Aorta (tissue), 5 donors: ENCODE data around the gene ULK1. TPM values are rescaled to one million over a fixed set of nuclear protein-coding genes. Genes with fewer than 3 reads are reported as not detected.
A peak's percentile ranks its signal among the peaks of the same experiment; 100 is the strongest.
"Not testable (repeated sequence)": the region's sequence is repeated elsewhere in the genome, so short reads cannot be mapped to it uniquely, and the experiment has no call there.

Source experiments
- ATAC-seq: fragments of 200-7000 bp; cut with Tn5 transposase; one replicate; pipeline ENCODE4 v1.9.1; 2022; ENCODE audit warnings: moderate library complexity; ENCODE audit not compliant: low FRiP score
- DNase-seq, 2 donors: peaks; one replicate each; pipeline ENCODE4 v3.0.0-alpha.2; 2020
- H3K27ac ChIP-seq, 2 donors: one replicate each; pipeline ENCODE4 v1.5.1; 2013; ENCODE audit warnings: low read length in 2 of 2, mild to moderate bottlenecking in 2 of 2, moderate library complexity in 2 of 2, control low read depth in 1 of 2, inconsistent platforms in 1 of 2, low read depth in 1 of 2
- H3K27me3 ChIP-seq, 2 donors: one replicate each; pipeline ENCODE4 v1.6.1; 2013; ENCODE audit warnings: control low read depth in 1 of 2, low read length in 1 of 2, mild to moderate bottlenecking in 1 of 2, moderate library complexity in 1 of 2; ENCODE audit not compliant: insufficient read depth in 2 of 2, control insufficient read depth in 1 of 2
- H3K36me3 ChIP-seq, 2 donors: one replicate each; pipeline ENCODE4 v1.6.1; 2013; ENCODE audit warnings: control low read depth in 1 of 2, low read length in 1 of 2, mild to moderate bottlenecking in 1 of 2; ENCODE audit not compliant: insufficient read depth in 2 of 2, control insufficient read depth in 1 of 2
- H3K4me1 ChIP-seq, 2 donors: one replicate each; pipeline ENCODE4 v1.6.1; 2013; ENCODE audit warnings: low read length in 2 of 2, control low read depth in 1 of 2, mild to moderate bottlenecking in 1 of 2, moderate library complexity in 1 of 2; ENCODE audit not compliant: insufficient read depth in 2 of 2, control insufficient read depth in 1 of 2
- H3K4me3 ChIP-seq, 2 donors: one replicate each; pipeline ENCODE4 v1.5.1; 2013; ENCODE audit warnings: low read length in 2 of 2, control low read depth in 1 of 2, mild to moderate bottlenecking in 1 of 2
- H3K9me3 ChIP-seq: one replicate; pipeline ENCODE4 v1.6.1; 2013; ENCODE audit warnings: mild to moderate bottlenecking, low read length; ENCODE audit not compliant: control insufficient read depth
- WGBS, 2 donors: extraction: QIAGEN DNeasy Blood & Tissue Kit; methylation state at CpG; one replicate each; pipeline ENCODE4 v1.1.7; 2013; 5-methylcytosine and 5-hydroxymethylcytosine counted together
- intact Hi-C, 2 donors: fragments of 100-400 bp; cut with DNase I; formaldehyde crosslinking; loops; one replicate each; pipeline versions ENCODE4 v1.14.2 to v1.15.0; 2022
- polyA plus RNA-seq, 2 donors: library from polyadenylated mRNA; stranded (reverse); fragments of 200-250 nt; gene quantifications; one replicate each; pipeline ENCODE4 v1.2.3, GENCODE V29; 2013
- total RNA-seq, 2 donors: library from RNA; stranded (reverse); fragmentation: NEBNext Ultra II Directional; extraction: Animal tissue kit (Norgen Biotek cat#: 25700); gene quantifications; one replicate each; pipeline ENCODE4 v1.2.1, GENCODE V29; 2021
- donor health status: healthy with polysubstance abuse.
- donor health status: Bipolar disorder and iron deficiency.
- donor health status: DM: no; HTN: no; CAD: no.
- donor health status: DM: no; HTN: no; CAD: no.
- donor health status: DM: yes; HTN: yes; CAD: no.

The ULK1 gene
- total and polyA plus RNA-seq, 4 donors, result 6.6 to 56.5 (median 41.8) TPM

DNA sequence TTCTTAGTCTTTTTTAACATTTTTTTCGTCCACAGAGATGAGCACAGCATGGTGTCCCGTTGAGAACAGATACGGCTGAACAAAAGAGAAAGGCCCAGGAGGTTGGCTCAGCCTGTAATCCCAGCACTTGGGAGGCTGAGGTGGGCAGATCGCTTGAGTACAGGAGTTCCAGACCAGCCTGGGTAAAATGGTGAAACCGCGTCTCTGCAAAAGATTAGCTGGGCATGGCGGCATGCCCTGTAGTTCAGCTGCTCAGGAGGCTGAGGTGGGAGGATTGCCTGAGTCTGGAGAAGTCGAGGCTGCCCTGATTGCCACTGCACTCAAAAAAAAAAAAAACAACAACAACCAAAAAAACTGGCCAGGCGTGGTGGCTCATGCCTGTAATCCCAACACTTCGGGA is 49.5 kb downstream of the ULK1 start:
- H3K27me3 ChIP-seq, result no peaks in the 10 kb centered on the region
- H3K27ac ChIP-seq, result no peak overlapping the region
- intact Hi-C loops, result loop anchor here in 1 of 2 donors (10.0 kb wide), 1 partner anchor 229 kb away; the partner anchor contains the start of gene SFSWAP
- H3K4me1 ChIP-seq, result no peaks in the 10 kb centered on the region
- no peak for ATAC-seq
- WGBS, 2 donors, result 96 to 97% methylated on average over 10 of the region's 10 CpGs
- DNase-seq, result peak in 1 of 2 donors; percentile 41
- H3K4me3 ChIP-seq, result no peak overlapping the region
- H3K9me3 ChIP-seq, result no peaks in the 10 kb centered on the region
- H3K36me3 ChIP-seq, result no peaks in the 10 kb centered on the region

DNA sequence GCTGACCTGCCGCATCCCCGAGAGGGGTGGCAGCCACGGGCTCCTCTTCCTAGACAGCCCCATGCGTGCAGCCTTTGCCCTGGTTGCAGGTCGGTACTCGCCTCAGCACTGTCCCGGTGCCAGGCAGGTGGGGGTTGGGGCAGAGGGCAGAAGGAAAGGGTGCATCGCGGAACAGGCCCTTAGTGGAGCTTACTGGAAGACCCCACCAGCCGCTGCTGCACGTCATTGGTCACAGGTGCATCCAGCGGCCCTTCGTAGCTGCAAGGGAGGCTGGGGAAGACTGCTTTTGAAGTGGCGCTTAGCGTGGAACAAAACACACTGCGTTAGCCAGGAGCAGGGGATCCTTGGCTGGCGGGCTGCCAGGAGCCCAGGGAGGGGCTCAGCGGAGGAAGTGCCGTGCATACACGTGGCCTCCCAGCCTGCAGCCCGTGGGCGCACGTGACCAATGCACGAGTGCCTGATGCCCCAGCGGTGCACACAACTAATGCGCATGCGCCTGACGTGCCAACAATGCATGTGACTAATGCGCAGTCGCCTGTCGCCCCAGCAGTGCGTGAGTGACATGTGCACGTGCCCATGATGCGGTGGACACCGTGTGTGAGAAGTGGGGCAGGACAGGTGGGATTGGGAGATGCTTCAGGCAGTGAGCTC is 50.3 kb downstream of the ULK1 start:
- no peak overlapping the region for H3K4me3 ChIP-seq
- no peaks in the 10 kb centered on the region for H3K4me1 ChIP-seq
- DNase-seq, result peak in 1 of 2 donors; percentile 75
- no peak overlapping the region for H3K27ac ChIP-seq
- H3K9me3 ChIP-seq, result no peaks in the 10 kb centered on the region
- intact Hi-C loops, result loop anchor here (5.0 to 10.0 kb wide), 2 partner anchors 92 to 230 kb away; partner anchors contain the start of gene SFSWAP (in 1 of the 2)
- ATAC-seq, result no peak
- 92 to 94% methylated on average over 35 of the region's 35 CpGs for WGBS, 2 donors
- H3K27me3 ChIP-seq, result no peaks in the 10 kb centered on the region
- no peaks in the 10 kb centered on the region for H3K36me3 ChIP-seq

DNA sequence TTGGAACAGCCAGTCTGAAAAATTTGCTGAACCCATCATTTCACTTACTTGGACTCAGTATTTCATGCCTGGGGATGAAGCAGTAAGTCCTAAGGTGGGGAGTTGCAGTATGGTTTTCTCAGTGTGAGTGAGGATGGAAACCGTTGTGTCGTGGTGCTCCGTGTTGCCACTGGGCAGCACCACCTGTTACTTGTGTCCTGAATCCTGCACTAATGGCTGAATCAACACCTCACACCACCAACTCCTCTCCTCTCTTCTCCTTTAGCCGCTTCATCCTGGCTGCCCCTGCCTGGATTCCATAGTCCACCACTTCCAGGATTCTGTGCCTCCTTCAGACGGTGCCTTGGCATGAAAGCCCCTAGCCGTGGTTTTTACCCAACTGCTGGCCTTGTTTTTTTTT is 52.3 kb downstream of the ULK1 start:
- no peaks in the 10 kb centered on the region for H3K27me3 ChIP-seq
- no peaks in the 10 kb centered on the region for H3K36me3 ChIP-seq
- intact Hi-C loops, result loop anchor here (5.0 to 10.0 kb wide), 2 partner anchors 94 to 232 kb away; partner anchors contain the start of gene SFSWAP (in 1 of the 2)
- H3K4me3 ChIP-seq, result no peak overlapping the region
- H3K9me3 ChIP-seq, result no peaks in the 10 kb centered on the region
- H3K4me1 ChIP-seq, result no peaks in the 10 kb centered on the region
- ATAC-seq, result no peak
- DNase-seq, result peak in 1 of 2 donors; percentile 15
- H3K27ac ChIP-seq, result no peak overlapping the region
- 57 to 61% methylated on average over 6 of the region's 6 CpGs for WGBS, 2 donors

DNA sequence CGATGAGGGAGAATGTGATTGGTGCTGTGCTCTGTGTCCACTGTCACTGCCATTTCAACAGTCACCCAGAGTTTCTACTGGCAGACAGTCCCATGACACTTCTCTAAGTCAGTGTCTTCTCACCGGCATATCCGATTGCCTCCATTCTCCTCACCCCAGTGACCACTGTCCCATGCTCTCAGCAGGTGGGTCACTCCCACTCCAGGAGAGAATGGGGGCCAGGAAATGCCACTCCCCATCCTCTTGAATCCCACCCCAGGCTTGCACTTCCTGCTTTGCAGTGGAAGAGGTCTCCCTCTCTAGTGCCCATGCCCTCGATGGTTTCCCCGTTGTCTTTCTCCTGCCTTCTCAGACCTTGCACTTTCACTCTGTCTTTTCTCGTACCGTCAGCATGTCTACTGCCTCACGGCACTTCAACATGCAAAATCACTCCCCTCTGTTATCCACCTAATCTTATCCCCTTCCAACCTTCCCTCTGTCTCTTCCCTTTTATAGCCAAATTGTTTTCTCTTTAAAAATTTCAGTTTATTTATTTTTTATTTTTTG is 53.1 kb downstream of the ULK1 start:
- H3K9me3 ChIP-seq, result no peaks in the 10 kb centered on the region
- ATAC-seq (no peak), DNase-seq (peak in 1 of 2 donors; percentile 50)
- H3K4me3 ChIP-seq, result no peak overlapping the region
- WGBS, 2 donors, result 54 to 55% methylated on average over 8 of the region's 8 CpGs
- H3K36me3 ChIP-seq, result no peaks in the 10 kb centered on the region
- intact Hi-C loops, result loop anchor here (5.0 to 10.0 kb wide), 2 partner anchors 95 to 233 kb away; partner anchors contain the start of gene SFSWAP (in 1 of the 2)
- H3K4me1 ChIP-seq, result no peaks in the 10 kb centered on the region
- no peaks in the 10 kb centered on the region for H3K27me3 ChIP-seq
- H3K27ac ChIP-seq, result no peak overlapping the region

DNA sequence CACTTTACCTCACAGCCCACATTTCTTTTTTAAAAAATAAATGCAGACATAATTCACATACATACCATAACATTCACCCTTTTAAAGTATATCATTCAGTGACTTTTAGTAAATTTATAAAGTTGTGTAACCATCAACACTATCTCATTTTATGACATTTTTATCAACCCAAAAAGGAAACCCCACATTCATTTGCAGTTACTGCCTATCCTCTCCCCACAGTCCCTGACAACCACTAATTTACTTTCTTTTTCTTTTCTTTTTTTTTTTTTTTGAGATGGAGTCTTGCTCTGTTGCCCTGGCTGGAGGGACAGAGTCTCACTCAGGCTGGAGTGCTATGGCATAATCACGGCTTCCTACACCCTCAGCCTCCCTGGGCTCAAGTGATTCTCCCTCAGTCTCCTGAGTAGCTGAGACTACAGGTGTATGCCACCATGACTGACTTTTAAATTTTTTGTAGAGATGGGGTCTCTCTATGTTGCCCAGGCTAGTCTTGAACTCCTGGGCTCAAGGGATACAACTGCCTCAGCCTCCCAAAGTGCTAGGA is 53.8 kb downstream of the ULK1 start:
- 29 to 57% methylated on average over 1 of the region's 1 CpG for WGBS, 2 donors
- no peak overlapping the region for H3K4me3 ChIP-seq
- peak overlapping the region in 1 of 2 donors; percentile 50 for H3K27ac ChIP-seq
- ATAC-seq, result no peak
- H3K36me3 ChIP-seq, result no peaks in the 10 kb centered on the region
- no peaks in the 10 kb centered on the region for H3K4me1 ChIP-seq
- intact Hi-C loops, result loop anchor here (5.0 to 10.0 kb wide), 2 partner anchors 96 to 233 kb away; partner anchors contain the start of gene SFSWAP (in 1 of the 2)
- DNase-seq, result peak in 1 of 2 donors; percentile 4
- H3K9me3 ChIP-seq, result no peaks in the 10 kb centered on the region
- no peaks in the 10 kb centered on the region for H3K27me3 ChIP-seq

DNA sequence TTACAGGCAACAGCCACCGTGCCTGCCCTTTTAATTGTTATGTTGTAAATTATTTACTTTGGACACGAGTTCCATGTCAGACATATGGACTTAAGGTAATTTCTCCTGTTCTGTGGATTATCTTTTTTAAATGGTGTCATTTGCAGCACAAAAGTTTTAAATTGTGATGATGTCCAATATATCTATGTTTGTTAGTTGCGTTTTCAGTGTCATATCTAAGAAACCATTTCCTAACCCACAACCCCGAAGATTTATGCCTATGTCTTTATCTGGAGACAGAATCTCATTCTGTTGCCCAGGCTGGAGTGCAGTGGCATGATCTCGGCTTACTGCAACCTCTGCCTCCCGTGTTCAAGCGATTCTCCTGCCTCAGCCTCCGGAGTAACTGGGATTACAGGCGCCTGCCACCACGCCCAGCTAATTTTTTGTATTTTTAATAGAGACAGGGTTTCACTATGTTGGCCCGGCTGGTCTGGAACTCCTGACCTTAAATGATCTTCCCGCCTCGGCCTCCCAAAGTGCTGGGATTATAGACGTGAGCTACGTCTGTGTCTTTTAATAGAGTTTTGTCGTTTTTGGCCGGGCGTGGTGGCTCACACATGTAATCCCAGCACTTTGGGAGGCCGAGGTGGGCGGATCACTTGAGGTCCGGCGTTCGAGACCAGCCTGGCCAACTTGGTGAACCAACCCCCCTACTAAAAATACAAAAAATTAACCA is 54.5 kb downstream of the ULK1 start:
- ATAC-seq, result peak; percentile 8

DNA sequence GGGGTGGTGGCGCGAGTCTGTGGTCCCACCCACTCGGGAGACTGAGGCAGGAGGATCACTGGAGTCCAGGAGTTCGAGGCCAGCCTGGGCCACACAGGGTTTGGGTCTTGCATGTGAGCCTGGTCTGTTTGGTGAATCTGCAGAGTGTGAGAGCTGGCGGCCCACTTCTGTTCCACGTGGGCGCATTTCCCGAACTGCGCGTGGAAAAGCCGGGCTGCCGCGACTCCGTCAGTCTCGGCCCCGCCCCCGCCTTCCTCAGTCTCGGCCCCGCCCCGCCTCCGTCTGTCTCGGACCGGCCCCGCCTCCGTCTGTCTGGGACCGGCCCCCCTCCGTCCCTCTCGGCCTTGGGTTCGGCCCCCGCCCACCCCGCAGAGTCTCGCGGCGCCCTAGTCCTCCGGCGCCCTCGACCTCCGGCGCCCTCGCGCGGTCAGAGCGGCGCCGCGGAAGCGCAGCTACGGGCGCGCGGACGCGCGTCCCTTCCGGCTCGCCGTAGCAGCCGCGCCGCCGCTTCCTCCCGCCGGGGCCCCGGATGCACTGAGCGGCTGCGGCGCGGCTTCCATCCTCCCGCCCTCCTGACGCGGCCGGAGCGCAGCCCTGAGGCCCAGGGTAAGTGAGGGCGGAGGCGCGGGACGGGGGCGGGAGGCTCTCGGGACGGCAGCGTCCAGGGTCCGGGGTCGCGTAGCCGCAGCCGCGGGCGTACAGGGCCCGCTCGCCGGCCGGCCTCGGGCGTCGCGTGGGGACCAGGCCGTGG is 55.2 kb downstream of the ULK1 start, which contains the start of gene EP400:
Gene EP400, plus strand, starts transcription at position 512 of the 751 bp plus-strand sequence. CDS start 10,678 bp downstream, outside the sequence.
- Histone ChIP-seq H3K4me3 (peak within 1 kb of the TSS; percentile 84 to 90), H3K4me1 (no peaks in the 10 kb centered on the region), H3K27ac (peak within 1 kb of the TSS; percentile 24 to 82), H3K27me3 (no peaks in the 10 kb centered on the region), H3K9me3 (no peaks in the 10 kb centered on the region), H3K36me3 (no peaks in the 10 kb centered on the region)
- whole genome bisulfite sequencing, 2 donors, result 1 to 2% methylated on average over 77 to 97 of the region's 97 CpGs
- peak; percentile 98 to 99 for DNase-seq
- peak; percentile 99 for ATAC-seq
- intact Hi-C loops, result loop anchor here (1.0 to 10.0 kb wide), 3 partner anchors 53 to 235 kb away; partner anchors contain the start of gene SFSWAP (in 1 of the 2)

More for the DNA sequence above, 54.5 kb downstream of the ULK1 start:
- not testable (repeated sequence) for H3K4me3 ChIP-seq, H3K36me3 ChIP-seq, H3K9me3 ChIP-seq, H3K27me3 ChIP-seq, DNase-seq, H3K4me1 ChIP-seq
- intact Hi-C loops, result loop anchor here (1.0 to 10.0 kb wide), 3 partner anchors 53 to 234 kb away; partner anchors contain the start of gene SFSWAP (in 1 of the 2)
- H3K27ac ChIP-seq, result peak overlapping the region; percentile 23 to 50
- 15 to 16% methylated on average over 23 of the region's 23 CpGs for WGBS, 2 donors
